Prostate gland (tissue), 2 donors: Measurements from ENCODE around the gene FLYWCH1. TPM values are rescaled to one million over a fixed set of nuclear protein-coding genes. Genes with fewer than 3 reads are reported as not detected.
A peak's percentile ranks its signal among the peaks of the same experiment; 100 is the strongest.

ENCODE experiments used
- DNase-seq: peaks from one replicate; pipeline ENCODE4 v3.0.0-alpha.2; 2019; ENCODE audit warnings: low spot score
- H3K27ac ChIP-seq, 2 donors: fragments of 200-600 bp; sonication (generic); 2 replicates each; pipeline ENCODE4 v1.5.1; 2017 to 2019
- H3K27me3 ChIP-seq: fragments of 200-600 bp; sonication (generic); replicated peaks from 2 replicates; pipeline ENCODE4 v1.5.1; 2019; ENCODE audit not compliant: insufficient read depth
- H3K36me3 ChIP-seq, 2 donors: fragments of 200-600 bp; sonication (generic); 1 replicate in 1 of 2; 2 replicates in 1 of 2; pipeline versions ENCODE4 v1.5.1 to v1.8.1; 2017 to 2019
- H3K4me1 ChIP-seq: fragments of 200-600 bp; sonication (generic); replicated peaks from 2 replicates; pipeline ENCODE4 v1.5.1; 2019
- H3K4me3 ChIP-seq, 2 donors: fragments of 200-600 bp; sonication (generic); 2 replicates each; pipeline ENCODE4 v1.5.1; 2017 to 2019
- H3K9me3 ChIP-seq: fragments of 200-600 bp; sonication (generic); 2 replicates; pipeline ENCODE4 v1.5.1; 2017
- CTCF ChIP-seq, 4 experiments: fragments of 200-600 bp in 2 of 4; fragments of 450-650 bp in 2 of 4; sonication (generic) in 2 of 4; IDR thresholded peaks; 1 replicate in 3 of 4; 2 replicates in 1 of 4; pipeline ENCODE4 v1.5.1; 2016 to 2019; ENCODE audit warnings: antibody characterized with exemption in 4 of 4, mild to moderate bottlenecking in 2 of 4, moderate library complexity in 2 of 4
- POLR2A ChIP-seq: fragments of 450-650 bp; IDR thresholded peaks from one replicate; pipeline ENCODE4 v1.6.1; 2016; ENCODE audit warnings: antibody characterized with exemption, mild to moderate bottlenecking
- POLR2AphosphoS5 ChIP-seq: sonication (generic); formaldehyde crosslinking; IDR thresholded peaks from one replicate; pipeline ENCODE4 v1.6.1; 2017; ENCODE audit warnings: antibody characterized with exemption
- WGBS: methylation state at CpG from one replicate; pipeline ENCODE4 v1.1.5; 2018; 5-methylcytosine and 5-hydroxymethylcytosine counted together
- intact Hi-C: fragments of 100-400 bp; cut with DNase I; formaldehyde crosslinking; loops from one replicate; pipeline ENCODE4 v1.14.2; 2022
- total RNA-seq, 2 donors: library from RNA; depleted of rRNA; stranded (reverse); fragments of >200 nt; gene quantifications; one replicate each; pipeline ENCODE4 v1.1.0, GENCODE V29; 2016

The FLYWCH1 gene
- total RNA-seq, 2 donors from 2014 or later, result 53.0 to 55.6 TPM

- 88% methylated on average over 12 of the region's 12 CpGs for WGBS
- DNase-seq, result no peak
- Histone ChIP-seq H3K27ac (no peak overlapping the region), H3K4me3 (no peak overlapping the region), H3K27me3 (no peaks in the 10 kb centered on the region), H3K4me1 (peaks cover 6% of the 10 kb centered on the region), H3K36me3 (no peaks in the 10 kb centered on the region), H3K9me3 (no peaks in the 10 kb centered on the region)
- TF ChIP-seq POLR2AphosphoS5 (no peak), POLR2A (no peak), CTCF (IDR thresholded peaks at IDR 0.05) (no peak)
- intact Hi-C loops, result loop anchor here (5.0 kb wide), 1 partner anchor 42 kb away; no protein-coding TSS in a partner anchor
These were observed 2.5 kb downstream of the FLYWCH1 start for GRCh38 chr16:2914233-2914632.

- Histone ChIP-seq H3K9me3 (no peaks in the 10 kb centered on the region), H3K27ac (no peak overlapping the region), H3K4me3 (no peak overlapping the region), H3K4me1 (peaks cover 6% of the 10 kb centered on the region), H3K36me3 (no peaks in the 10 kb centered on the region), H3K27me3 (no peaks in the 10 kb centered on the region)
- no peak for TF ChIP-seq POLR2AphosphoS5
- no peak for TF ChIP-seq CTCF (IDR thresholded peaks at IDR 0.05)
- TF ChIP-seq POLR2A, result no peak
- intact Hi-C loops, result no loop called here
- no peak for DNase-seq
- 86% methylated on average over 13 of the region's 13 CpGs for WGBS
These were observed 3.6 kb downstream of the FLYWCH1 start for GRCh38 chr16:2915196-2915929.

GRCh38 chr16:2919511-2920255 is 8.0 kb downstream of the FLYWCH1 start:
- H3K4me1 ChIP-seq, result no peaks in the 10 kb centered on the region
- TF ChIP-seq POLR2A, result no peak
- TF ChIP-seq CTCF (IDR thresholded peaks at IDR 0.05), result peak; percentile 82 to 96 (median 92)
- TF ChIP-seq POLR2AphosphoS5, result peak; percentile 68
- intact Hi-C loops, result no loop called here

GRCh38 chr16:2923481-2923880 is 11.8 kb downstream of the FLYWCH1 start:
- 96% methylated on average over 14 of the region's 14 CpGs for WGBS
- H3K4me3 ChIP-seq, result no peak overlapping the region
- intact Hi-C loops, result no loop called here
- H3K4me1 ChIP-seq, result peaks cover 7% of the 10 kb centered on the region
- DNase-seq, result no peak
- H3K27me3 ChIP-seq, result no peaks in the 10 kb centered on the region
- no peak overlapping the region for H3K27ac ChIP-seq
- no peaks in the 10 kb centered on the region for H3K9me3 ChIP-seq
- no peaks in the 10 kb centered on the region for H3K36me3 ChIP-seq
- TF ChIP-seq CTCF (IDR thresholded peaks at IDR 0.05) (no peak), POLR2A (no peak), POLR2AphosphoS5 (no peak)

More at GRCh38 chr16:2919511-2920255, 8.0 kb downstream of the FLYWCH1 start:
- WGBS, result 10% methylated on average over 13 of the region's 13 CpGs
- DNase-seq, result peak; percentile 44
- H3K27me3 ChIP-seq, result no peaks in the 10 kb centered on the region
- H3K4me3 ChIP-seq, result no peak overlapping the region
- peak overlapping the region; percentile 55 for H3K27ac ChIP-seq
- no peaks in the 10 kb centered on the region for H3K9me3 ChIP-seq
- H3K36me3 ChIP-seq, result no peaks in the 10 kb centered on the region
